Stimulated activated CD4-positive, alpha-beta T cell treated with anti-CD3 and anti-CD28 coated beads, TNF-alpha, amount 100 ng/mL, for 24 hours (primary cell): ENCODE measurements around the gene CERS5.
"Not testable (repeated sequence)": the region's sequence is repeated elsewhere in the genome, so short reads cannot be mapped to it uniquely, and the experiment has no call there.

Source experiments
- DNase-seq, 3 experiments: peaks; one replicate each; pipeline ENCODE4 v3.0.0-alpha.2; 2020; ENCODE audit warnings: low read depth in 3 of 3

The CERS5 gene

GRCh38 chr12:50187084-50187900, 20.1 kb upstream of the CERS5 start:
- DNase-seq: peak in 2 of 3 experiments; percentile 17 to 50

GRCh38 chr12:50186681-50187080, 19.5 kb upstream of the CERS5 start:
- DNase-seq: no peak

GRCh38 chr12:50185970-50186663, 18.9 kb upstream of the CERS5 start:
- no peak for DNase-seq

GRCh38 chr12:50185301-50185895, 18.2 kb upstream of the CERS5 start:
- no peak for DNase-seq

GRCh38 chr12:50184261-50184660, 17.1 kb upstream of the CERS5 start:
- DNase-seq: no peak

- no peak for DNase-seq
Measured at GRCh38 chr12:50182461-50182860, 15.3 kb upstream of the CERS5 start.

- DNase-seq: no peak
Measured at GRCh38 chr12:50181691-50182090, 14.5 kb upstream of the CERS5 start.

GRCh38 chr12:50175716-50176026, 8.5 kb upstream of the CERS5 start:
- no peak for DNase-seq

- peak in 1 of 3 experiments; percentile 16 for DNase-seq
Measured at GRCh38 chr12:50174971-50175715, 8.0 kb upstream of the CERS5 start.

- DNase-seq: peak; percentile 24 to 74 (median 24)
Measured at GRCh38 chr12:50166799-50167048, 445 bp downstream of the CERS5 start.

GRCh38 chr12:50164963-50165362, 2.2 kb downstream of the CERS5 start:
- DNase-seq: no peak

GRCh38 chr12:50162230-50162629, 4.9 kb downstream of the CERS5 start:
- no peak for DNase-seq

GRCh38 chr12:50160643-50161042, 6.5 kb downstream of the CERS5 start:
- no peak for DNase-seq

GRCh38 chr12:50157259-50157658, 9.9 kb downstream of the CERS5 start:
- no peak for DNase-seq

- DNase-seq: no peak
Measured at GRCh38 chr12:50156641-50157040, 10.5 kb downstream of the CERS5 start.

- not testable (repeated sequence) for DNase-seq
Measured at GRCh38 chr12:50154947-50155346, 12.2 kb downstream of the CERS5 start.

GRCh38 chr12:50151047-50151687, 16.0 kb downstream of the CERS5 start:
- no peak for DNase-seq

- no peak for DNase-seq
Measured at GRCh38 chr12:50149311-50149710, 17.9 kb downstream of the CERS5 start.

GRCh38 chr12:50148011-50148410, 19.2 kb downstream of the CERS5 start:
- not testable (repeated sequence) for DNase-seq

- no peak for DNase-seq
Measured at GRCh38 chr12:50147281-50147680, 19.9 kb downstream of the CERS5 start.

GRCh38 chr12:50145439-50145838, 21.7 kb downstream of the CERS5 start:
- no peak for DNase-seq

- DNase-seq: no peak
Measured at GRCh38 chr12:50142993-50143392, 24.2 kb downstream of the CERS5 start.
